T1000 (cell line): ENCODE measurements around the gene ACER2.

ENCODE experiments used
- DNase-seq: peaks from one replicate; lab custom pipeline; 2025; ENCODE audit warnings: mixed read lengths; lab: John Stamatoyannopoulos, UW

Gene ACER2

GRCh38 chr9:19456426-19456825 is 47.6 kb downstream of the ACER2 start:
- DNase-seq: no peak

GRCh38 chr9:19456996-19457692 is 48.3 kb downstream of the ACER2 start:
- DNase-seq: peak; percentile 12

GRCh38 chr9:19457693-19458009 is 48.8 kb downstream of the ACER2 start:
- DNase-seq: no peak

DNA sequence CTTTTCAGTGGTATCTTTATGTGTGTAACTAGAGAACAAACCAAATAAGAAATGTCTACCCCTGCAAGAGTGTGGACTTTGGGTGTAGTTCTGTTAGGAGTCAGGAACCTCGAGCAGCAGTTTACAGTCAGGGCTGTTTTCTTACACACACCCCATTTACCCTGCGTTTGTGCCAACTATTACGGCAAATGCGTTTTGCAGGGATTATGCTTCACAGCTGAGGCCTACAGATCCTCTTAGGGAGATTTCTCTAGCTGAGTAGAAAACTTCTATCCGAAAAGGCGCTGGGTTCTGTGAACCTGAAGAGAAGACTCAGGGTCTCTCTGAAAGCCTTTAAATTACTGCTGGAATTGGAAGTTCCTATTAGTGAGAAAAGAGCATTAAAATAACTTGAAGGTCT is 51.4 kb downstream of the ACER2 start:
- DNase-seq: no peak

GRCh38 chr9:19461135-19461534 is 52.3 kb downstream of the ACER2 start:
- DNase-seq: no peak

- DNase-seq: no peak
Observed at GRCh38 chr9:19464061-19464763, 55.4 kb downstream of the ACER2 start.

- peak; percentile 31 for DNase-seq
Observed at GRCh38 chr9:19464764-19465585, 56.2 kb downstream of the ACER2 start.

DNA sequence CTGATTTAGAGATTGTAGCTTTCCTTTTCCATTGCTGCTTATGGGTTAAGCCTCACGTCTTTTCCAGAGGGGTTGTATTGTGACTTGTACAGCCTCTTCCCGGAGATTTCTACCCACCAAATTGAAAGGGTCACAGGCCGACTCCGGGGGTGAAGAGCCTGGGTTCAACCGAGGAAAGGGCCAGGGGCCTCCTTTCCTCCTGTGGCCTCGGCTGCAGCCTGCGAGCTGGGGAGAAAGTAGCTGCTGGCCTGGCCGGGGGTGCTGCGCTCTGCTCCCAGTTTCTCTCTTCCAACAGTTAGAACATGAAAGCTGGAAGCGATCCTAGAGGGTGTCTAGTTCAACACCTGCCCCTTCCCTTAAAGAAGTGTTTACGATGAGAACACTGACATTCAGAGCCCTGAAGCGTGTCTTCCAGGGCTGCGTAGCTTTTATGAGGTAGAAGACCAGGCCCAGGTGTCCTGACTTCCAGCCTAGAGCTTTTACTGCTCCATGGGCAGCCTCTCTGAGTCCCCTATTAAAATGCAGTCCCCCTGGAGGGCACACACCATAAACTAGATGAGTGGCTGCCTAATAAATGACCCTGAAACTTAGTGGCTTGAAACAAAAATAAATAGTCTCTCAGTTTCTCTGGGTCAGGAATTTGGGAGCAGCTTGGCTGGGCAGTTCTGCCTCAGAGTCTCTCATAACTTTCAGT is 56.9 kb downstream of the ACER2 start:
- no peak for DNase-seq

DNA sequence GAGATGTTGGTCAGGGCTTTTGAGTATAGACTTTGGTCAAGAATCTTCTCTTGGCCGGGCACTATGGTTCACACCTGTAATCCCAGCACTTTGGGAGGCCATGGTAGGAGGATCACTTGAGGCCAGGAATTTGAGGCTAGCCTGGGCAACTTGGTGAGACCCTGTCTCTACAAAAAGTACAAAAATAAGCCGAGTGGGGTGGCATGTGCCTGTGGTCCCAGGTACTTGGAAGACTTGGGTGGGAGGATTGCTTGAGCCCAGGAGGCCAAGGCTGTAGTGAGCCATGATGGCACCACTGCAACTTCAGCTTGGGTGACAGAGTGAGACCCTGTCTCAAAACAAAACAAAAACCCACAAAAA is 57.5 kb downstream of the ACER2 start:
- no peak for DNase-seq

DNA sequence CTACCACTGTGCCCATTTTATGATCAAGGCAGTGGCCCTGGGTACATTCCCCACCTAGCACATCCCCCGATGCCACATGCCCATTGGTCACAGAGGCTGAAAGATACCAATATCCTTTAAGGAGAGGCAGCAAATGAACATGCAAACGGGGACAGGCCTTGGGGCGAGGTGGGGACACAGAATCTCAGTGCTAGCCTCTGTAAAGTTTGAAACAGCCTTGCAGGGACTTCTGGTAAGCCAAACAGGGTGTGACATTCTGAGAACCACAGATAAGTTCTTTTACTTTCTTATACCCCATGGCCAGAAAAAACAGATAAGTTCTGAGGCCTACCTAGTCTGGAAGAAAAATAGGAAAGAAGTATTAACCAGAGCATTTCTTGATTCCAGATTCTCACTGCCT is 60.5 kb downstream of the ACER2 start:
- DNase-seq: no peak

DNA sequence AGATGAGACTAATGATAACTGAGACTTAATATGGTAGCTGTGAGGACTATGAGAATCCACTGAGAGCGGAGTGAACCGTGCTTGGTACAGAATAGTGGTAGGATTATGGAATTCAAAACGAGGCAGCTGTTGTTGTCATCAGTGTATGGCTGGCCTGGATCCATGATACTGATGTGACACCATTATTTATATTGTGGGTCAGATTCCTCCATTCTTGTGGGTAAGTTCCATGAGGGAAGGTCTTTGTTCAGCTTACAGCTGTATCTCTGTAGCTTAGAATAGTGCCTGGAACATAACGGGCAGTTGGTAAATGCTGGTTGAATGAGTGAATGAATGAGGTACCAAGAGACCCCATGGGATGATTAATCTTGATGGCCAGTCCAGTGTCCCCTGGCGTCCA is 61.8 kb downstream of the ACER2 start:
- no peak for DNase-seq

GRCh38 chr9:19470981-19471650 is 62.3 kb downstream of the ACER2 start:
- no peak for DNase-seq

DNA sequence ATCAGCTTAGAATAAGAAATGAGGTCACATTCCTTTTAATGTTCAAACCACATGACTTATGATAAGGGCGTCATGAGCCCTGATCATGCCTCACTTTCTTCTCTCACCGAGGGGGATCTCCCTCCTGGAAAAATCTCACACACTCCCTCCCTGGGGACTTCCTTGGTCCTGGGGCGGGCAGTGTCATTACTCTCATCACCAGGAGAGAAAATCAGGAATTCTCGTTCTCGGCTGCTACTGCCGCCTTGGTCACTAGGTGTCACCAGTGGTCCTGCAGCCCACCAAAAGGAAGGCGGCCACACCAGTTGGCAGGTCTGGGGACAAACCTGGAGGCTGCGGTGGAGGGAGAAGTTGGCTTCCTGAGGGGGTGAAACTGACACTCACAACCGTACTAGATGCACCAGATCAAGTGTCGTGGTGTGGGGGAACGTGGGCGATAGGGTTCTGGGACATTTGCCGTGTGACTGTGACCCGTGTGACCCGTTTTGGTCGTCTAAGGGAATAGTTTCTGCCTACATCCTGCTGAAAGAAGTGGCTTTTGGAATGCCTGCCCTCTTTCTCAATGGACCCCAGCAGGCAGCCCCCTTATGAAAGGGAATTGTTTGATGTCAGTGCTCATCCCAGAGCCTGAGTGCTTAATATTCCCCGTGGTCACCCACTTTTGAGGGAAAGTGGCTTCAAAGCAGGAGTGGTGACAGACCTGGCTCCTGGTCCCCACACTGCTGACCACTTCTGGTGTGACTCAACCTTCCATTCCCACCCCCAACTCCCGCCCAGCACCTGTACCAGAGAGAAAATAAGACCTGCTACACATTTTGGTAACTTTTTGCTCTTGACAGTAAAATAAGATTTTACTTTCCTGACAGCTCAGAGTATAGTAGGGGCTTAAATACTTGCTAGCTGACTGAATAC is 63.2 kb downstream of the ACER2 start:
- peak; percentile 4 for DNase-seq

GRCh38 chr9:19473605-19474004 is 64.8 kb downstream of the ACER2 start:
- DNase-seq: no peak

DNA sequence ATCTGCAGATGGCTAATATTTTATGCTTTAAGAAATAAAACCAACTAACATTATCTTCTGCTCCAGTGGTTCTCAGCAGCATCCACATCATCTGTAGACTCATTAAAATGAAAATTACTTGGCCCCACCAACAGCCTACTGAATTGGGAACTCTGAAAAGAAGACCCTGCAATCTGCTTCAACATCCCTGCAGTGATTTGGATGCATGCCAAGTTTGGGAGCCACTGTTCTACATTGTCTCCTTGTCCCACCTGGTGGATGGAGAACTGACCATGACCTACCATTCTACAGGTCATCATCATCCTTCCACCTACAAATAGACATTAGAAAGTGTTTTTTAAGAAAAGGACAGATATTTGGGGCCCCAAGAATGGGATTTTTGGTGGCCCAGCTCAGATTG is 71.1 kb downstream of the ACER2 start:
- no peak for DNase-seq

DNA sequence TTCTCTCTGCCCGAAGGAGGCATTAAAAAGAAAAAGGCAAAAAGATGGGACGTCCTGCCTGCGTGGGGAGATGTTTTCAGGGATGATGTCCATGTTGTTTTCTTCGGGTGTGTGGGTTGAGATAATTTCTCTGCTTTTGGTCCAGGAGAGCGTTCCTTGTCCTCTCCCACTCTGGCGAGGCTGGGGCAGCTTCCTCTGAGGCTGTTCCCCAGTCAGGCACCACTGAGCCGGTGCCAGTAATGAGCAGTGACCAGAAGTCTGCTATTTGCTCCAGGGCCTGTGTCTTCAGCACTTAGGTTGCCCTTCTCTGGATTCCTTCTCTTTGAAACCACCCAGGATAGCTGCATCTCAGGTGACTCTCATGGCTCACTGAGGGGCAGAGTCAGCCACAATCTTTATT is 71.5 kb downstream of the ACER2 start:
- no peak for DNase-seq

DNA sequence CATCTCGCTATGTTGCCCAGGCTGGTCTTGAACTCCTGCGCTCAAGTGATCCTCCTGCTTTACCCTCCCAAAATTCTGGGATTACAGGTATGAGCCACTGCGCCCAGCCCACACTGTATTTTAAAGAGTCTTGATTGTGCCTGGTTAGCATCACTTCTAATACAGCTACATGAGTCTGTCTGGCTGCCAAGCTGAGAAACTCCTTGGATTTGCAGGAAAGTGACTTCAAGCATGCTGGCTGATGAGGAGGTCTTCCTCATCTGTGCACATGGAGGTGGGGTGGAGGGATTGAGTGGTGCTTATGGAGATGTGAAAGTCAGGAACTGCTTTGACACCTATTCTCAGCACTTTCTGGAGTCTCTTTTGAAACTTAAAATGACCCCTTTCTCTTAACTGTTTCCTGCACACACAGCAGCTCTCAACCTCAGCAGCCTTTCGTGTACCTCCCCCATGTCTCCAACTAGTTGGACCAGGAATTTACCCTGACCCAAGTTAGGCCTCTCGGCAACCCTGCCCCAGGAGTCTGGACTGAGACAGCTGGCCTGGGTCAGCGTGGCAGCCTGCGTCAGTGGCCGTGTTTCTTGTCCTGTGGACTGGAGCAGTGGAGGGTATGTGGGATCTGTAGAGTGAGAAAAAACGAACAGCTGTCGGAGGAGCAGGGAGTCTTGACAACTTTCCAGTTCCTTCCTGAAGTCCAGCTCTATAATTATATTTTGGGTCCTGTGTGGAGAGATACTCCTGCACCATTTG is 72.5 kb downstream of the ACER2 start:
- no peak for DNase-seq

GRCh38 chr9:19481971-19482404 is 73.2 kb downstream of the ACER2 start:
- DNase-seq: no peak

DNA sequence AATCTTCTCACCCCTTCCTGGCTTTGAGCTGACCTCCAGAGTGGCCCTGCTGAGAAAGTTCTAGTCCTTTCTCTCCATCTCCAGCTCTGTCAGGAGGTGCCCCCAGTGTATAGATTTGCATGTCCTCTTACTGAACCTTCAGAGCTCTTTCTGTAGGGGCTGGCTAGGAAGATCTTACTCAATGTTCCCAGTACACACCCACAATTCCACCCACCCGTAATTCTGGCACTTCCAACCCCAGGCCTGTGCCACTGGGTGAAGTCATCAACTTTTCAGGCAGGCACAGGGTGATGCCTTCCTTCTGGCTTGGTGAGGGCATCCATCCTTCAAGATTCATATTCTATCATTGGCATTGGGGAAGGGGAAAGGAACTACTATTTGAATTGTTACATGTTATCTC is 75.9 kb downstream of the ACER2 start:
- no peak for DNase-seq

GRCh38 chr9:19485193-19485592 is 76.4 kb downstream of the ACER2 start:
- no peak for DNase-seq
